GM19025 (cell line): ENCODE measurements around the gene MRPL58.
"Not testable (repeated sequence)": the region's sequence is repeated elsewhere in the genome, so short reads cannot be mapped to it uniquely, and the experiment has no call there.

Source experiments
- ATAC-seq: cut with Tn5 transposase; IDR thresholded peaks from one replicate; pipeline ENCODE4 v1.9.1; 2021; ENCODE audit warnings: mild to moderate bottlenecking, low read depth, moderate library complexity; ENCODE audit not compliant: unreplicated experiment

MRPL58 gene

GRCh38 chr17:75044716-75045115 is 32.2 kb downstream of the MRPL58 start:
- ATAC-seq: no peak

GRCh38 chr17:75045946-75046406 is 33.5 kb downstream of the MRPL58 start:
- ATAC-seq: not testable (repeated sequence)

DNA sequence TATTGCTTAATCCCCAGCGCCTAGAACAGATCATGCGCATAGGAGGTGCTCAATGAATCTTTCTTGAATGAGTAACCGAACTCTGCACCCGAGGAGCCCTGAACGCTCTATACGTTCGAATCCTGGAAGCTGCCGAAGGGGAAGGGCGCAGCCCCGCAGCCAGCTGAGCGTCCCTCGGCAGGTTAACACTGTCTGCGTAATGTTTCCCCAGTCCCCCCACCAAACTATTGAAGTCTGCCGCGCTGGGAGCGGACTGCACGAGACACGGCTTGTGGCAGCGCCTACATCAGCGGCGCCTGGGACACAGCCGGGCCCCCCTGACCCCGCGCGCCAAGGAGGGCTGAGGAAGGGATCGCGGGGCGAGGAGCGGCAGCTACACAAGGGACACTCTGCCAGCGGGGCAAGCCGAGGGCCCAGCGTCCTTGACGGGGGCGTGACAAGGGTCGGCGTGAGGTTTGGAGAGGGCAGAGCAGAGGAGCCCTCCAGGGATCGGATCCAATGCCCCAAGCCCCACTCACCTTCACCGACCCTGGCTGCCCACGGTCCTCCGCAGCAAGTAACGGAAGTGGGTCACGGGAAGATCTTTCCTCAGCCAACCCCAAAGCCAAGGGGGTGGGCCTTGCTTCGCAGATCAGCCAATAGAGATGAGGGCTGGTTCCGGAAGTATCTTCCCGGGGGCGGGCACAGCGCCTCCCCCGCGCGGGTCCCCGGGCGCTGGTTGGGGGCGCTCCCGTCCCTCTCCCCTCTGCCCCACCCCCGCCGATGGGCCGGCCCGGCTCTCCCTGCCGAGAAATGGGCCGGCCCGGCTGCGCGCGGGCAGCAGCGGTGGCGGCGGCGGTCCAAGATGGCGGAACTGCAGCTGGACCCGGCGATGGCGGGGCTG is 34.2 kb downstream of the MRPL58 start, which contains the start of the genes ATP5PD and KCTD2:
Gene ATP5PD, minus strand, starts transcription at position 563 of the 883 bp plus-strand sequence. CDS start 4,319 bp downstream, outside the sequence.
Gene KCTD2, plus strand, starts transcription at position 819 of the 883 bp plus-strand sequence. Its CDS starts 26 bp downstream, at position 845.
- peak; percentile 97 for ATAC-seq

DNA sequence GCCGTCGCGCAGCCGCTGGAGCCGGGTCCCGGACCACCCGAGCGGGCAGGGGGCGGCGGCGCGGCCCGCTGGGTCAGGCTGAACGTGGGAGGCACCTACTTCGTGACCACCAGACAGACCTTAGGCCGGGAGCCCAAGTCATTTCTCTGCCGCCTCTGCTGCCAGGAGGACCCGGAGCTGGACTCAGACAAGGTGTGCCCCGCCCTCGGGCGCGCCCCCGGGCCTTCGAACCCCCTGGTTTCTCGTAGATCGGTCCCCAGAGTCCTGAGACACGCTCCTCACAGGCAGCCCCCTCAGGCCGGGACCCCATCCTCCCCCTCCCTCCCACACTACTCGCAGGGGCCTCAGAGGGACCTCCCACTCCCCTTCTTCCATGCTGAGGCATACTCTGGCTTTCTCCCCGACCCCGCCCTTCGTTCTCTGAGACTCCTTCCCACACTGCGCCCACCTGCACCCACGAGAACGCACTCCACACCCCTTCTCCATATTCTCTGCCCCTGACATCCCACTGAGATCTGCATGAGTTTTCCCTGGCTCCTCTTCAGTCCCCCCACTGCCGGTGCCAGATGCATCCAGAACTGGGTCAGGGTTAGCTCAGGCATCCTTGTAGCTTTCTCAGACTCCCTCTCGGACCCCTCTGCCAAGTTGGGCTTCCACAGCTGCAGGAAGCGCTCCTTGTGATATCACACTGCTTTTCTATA is 35.1 kb downstream of the MRPL58 start:
- peak; percentile 8 for ATAC-seq

DNA sequence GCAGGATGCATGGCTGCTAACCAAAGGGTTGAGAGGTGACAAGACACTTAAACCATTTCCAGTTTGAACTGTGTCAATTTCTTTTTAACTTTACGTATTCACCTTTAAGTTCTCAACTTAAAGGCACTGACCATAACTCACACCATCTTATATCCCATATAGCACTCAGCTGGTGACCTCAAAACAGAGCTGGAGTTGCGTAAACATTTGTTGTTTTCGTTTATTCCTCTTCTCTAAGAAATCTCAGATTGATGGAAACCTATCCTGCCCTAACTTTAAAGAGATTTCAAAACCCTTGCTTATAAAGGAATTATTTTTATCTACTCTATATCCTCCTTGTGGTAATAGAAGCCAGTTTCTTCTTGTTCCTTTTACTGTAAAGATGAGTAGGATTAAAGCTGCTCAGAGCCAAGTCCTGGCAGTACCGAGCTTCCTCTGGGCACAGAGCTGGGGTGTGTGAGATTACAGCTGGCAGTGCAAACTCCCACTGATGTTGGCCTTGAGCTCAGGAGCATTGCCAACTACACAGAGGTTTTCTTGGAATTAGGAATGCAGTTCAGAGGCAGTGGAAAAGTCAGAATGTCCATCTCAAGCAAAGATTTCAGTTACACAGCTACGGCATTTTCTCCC is 35.9 kb downstream of the MRPL58 start:
- no peak for ATAC-seq

DNA sequence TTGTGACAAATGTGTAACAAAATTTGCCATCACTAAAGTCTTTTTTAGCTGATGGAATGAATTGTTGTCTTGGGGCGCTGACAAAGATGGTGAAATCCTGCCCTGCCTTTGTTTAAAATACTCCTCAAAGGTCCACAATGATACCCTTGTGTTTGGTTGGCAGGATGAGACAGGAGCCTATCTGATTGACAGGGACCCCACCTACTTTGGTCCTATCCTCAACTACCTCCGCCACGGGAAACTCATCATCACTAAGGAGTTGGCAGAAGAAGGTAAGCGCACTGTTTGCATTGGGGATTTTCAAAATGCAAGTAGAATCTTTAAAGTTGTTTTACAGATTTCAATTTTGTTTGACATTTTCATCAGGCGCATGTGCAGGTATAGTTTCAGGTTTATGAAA is 36.6 kb downstream of the MRPL58 start:
- no peak for ATAC-seq

GRCh38 chr17:75049706-75050105 is 37.2 kb downstream of the MRPL58 start:
- no peak for ATAC-seq

GRCh38 chr17:75051941-75052340 is 39.5 kb downstream of the MRPL58 start:
- no peak for ATAC-seq

GRCh38 chr17:75059369-75060345 is 47.2 kb downstream of the MRPL58 start:
- no peak for ATAC-seq

DNA sequence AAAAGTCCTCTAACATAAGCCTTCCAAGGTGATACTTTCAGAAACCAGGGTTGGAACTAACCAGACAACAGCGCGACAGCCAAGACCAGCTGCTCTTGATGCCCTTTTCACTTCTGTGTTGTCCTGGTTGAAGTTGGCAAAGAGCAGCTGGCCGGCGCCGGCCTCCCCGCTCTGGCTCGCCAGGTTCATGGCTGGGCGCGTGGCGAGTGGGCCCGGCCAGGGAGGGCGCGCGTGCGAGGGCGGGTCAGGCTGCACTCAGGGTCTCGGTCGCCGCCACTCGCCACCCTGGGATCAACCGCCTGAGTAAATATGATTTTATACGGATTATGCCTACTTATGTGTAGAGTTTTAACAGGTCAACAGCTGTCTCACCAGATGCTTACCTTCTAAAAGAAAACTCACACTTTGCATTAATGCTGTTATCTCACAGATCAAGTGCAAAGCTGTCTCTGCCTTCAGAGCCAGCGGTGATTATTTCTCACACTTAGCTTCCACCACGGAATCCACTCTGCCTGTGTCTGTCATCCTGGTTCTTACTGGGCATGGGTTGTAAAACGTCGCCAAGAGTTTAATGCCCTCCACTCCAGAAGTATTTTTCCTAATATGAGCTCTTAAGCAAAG is 48.1 kb downstream of the MRPL58 start:
- no peak for ATAC-seq

DNA sequence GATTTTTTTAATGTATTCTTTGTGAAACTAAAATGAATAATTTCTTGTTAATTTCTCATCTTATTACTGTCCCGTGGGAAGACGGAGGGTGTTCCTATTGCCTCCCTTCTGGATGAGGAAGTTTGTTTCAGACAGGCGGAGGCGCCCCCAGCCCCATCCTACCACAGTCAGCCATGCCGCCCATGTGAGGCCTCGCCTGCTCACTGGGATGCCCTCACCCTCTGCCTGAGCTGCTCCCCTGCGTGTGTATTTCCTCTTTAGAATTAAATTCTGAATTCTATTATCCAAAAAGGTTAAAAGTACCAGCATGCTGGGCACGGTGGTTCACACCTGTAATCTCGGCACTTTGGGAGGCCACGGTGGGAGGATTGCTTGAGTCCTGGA is 48.6 kb downstream of the MRPL58 start:
- ATAC-seq: no peak

- no peak for ATAC-seq
These were observed 49.1 kb downstream of the MRPL58 start for GRCh38 chr17:75061618-75062017.

DNA sequence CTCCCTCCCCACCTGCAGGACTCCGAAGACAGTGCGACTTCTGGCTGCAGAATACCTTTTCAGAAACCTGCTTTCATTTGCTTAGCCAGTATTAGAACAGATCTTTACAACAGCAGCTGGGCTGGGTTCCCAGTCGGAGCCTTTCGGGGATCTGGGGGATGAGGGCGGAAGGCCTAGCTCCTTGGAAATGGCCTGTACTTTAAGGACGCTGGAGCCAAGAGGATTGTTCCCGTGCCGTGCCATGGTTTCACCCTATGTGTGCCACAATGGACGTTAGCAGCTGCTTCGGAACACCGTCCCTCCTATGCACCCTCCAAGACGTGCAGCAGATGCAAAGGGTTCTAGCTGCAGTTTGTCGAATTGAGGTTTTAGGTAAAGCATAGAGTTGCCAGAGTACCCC is 50.7 kb downstream of the MRPL58 start:
- no peak for ATAC-seq

DNA sequence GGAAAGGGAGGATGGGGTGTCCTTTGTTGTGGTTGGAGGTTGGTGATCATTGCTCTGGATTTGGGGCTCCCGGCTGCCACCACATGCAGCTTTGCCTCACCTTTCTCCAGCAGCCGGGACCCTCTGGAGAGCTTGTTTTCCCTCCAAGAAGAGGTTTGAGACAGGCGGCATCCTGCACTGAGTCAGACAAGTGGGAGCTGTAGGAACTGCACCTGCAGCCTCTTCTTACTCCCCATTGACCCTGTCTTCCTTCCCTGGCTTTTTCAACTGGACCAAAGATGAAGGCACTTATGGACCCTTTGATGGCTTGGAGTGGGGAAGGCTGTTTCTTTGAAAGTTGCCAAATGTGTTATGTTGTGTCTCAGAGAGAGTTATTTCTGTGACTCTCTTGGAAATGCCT is 51.2 kb downstream of the MRPL58 start:
- ATAC-seq: no peak

GRCh38 chr17:75064040-75064439 is 51.6 kb downstream of the MRPL58 start:
- no peak for ATAC-seq

DNA sequence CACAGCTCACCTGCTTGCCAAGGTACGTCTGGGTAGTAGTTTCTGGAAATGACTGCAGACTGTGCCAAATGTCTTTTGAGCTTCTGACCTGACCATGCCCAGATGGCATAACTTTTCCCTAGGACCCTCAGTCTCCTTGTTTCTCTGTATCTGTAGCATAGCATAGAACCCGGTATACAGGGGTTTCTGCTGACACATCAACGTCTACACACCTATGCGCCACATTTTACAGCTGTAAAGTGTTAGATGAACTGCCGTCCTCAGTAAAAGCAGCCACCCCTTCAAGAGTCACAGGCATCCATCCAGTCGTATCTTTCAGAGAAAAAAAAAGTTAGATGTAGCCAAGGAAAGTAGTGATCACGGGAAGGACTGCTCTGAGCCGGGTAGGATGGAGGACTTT is 52.0 kb downstream of the MRPL58 start:
- ATAC-seq: no peak

DNA sequence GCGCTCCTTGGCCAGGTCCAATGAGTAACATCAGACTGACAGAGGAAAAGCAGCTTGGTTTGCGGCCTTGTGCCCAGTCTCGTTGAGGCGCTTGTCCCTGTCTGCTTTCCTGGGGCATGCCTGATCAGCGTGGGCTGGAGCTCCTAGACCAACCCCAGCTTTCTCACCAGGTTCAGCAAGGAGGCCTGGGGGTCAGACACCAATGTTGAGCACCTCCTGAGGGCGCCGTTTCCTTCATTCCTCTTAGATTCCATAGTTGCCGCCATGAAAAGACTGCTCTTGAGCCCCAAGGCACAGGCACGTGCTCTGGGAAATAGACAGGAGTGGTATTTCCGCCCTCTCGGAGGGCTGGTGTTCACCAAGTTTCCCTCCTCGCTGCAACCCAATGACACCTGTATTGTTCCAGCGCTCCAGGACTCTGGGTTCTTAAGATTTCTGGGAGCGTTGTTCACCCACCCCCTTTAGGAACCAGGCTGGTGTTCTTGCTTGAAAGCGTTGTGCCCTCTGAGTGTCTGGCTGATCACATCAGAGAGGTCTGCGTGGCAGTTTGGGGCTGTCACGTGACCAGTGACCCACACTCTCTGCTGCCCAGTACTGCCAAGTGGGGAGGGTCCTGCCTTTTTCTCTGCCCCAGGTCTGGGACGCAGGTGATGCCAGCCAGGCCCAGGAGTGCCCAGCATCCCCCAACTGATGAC is 52.5 kb downstream of the MRPL58 start:
- ATAC-seq: no peak

DNA sequence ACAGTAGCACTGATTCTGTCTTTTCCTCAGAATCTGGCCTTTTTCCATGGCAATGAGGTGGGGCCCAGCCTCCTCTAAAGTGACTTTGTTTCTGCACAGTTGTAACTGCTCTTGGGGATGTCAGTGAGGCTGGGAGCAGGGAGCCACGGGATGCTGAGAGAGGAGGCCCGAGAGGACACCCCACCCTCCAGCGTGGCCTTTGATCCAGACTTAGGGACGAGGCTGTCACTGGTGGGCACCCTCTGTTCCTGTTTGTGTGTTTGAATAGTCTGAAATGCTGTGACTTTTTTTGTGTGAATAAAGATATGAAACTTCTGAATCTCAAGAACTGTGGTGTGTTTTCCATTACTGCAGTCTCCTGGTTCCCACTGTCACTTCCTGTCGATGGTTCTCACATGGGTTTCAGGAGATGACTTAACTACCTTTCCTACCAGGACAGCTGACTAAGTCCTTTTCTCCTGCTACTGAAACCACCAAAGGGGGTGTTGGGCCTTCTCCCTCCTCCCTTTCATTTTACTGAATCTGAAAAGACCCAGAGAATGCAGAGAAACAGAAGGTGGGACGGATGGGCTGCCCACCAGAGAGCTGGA is 53.2 kb downstream of the MRPL58 start:
- ATAC-seq: no peak
